Measurements from ENCODE around the gene ALDOC.
A peak's percentile ranks its signal among the peaks of the same experiment; 100 is the strongest.

Gene ALDOC

DNA sequence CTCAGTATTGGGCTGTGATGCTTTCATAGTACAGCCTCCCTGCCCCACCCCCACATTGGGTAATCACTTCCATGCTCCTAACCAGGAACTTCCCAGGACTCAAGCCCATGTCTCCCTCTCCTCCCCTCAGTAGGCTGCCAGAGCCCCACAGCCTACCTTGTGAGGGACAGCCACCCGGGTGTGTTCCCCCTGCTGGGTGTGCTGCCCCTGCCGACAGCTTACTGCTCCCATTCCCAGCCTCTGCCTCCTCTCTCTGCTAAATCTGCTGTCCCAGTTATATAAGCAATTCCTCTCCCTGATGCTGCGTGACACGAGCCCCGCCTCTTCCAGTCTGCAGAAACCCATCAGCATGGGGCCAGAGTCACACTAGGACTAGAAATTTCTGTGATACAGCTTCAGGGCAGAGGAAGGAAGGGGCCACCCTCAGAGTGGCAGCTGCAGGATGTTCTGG lies 37.3 kb upstream of the ALDOC start, which contains the start of gene RSKR:
TSS of gene RSKR (minus strand) at position 255 of the 451 bp plus-strand sequence. CDS start at position 231, 24 bp downstream.
- Histone ChIP-seq H3K27ac (ENCODE audit: low read length, poor library complexity, severe bottlenecking) (no peak within 1 kb of the TSS), H3K9me3 (ENCODE audit: control insufficient read depth, low read length) (no peaks in the 10 kb centered on the region), H3K4ac (ENCODE audit: low read depth in 1 of 2, low read length in 2 of 2) (no peak within 1 kb of the TSS), H3K4me1 (ENCODE audit: control insufficient read depth, insufficient read depth, low read depth, low read length) (no peaks in the 10 kb centered on the region), H3K4me2 (ENCODE audit: low read length, poor library complexity, severe bottlenecking) (no peak within 1 kb of the TSS), H3K27me3 (ENCODE audit: control insufficient read depth in 1 of 2, insufficient read depth in 1 of 2, low read length in 2 of 2) (no peaks in the 10 kb centered on the region), H3K18ac (ENCODE audit: low read depth in 1 of 2, low read length in 2 of 2) (no peak within 1 kb of the TSS), H3K4me3 (ENCODE audit: insufficient read depth in 1 of 2, low read depth in 1 of 2, low read length in 2 of 2) (no peak within 1 kb of the TSS), H3K14ac (ENCODE audit: low read length in 2 of 2) (no peak within 1 kb of the TSS), H3K79me1 (replicated peaks; ENCODE audit: low read length, poor library complexity, severe bottlenecking) (peaks cover 5% of the 10 kb centered on the region), H3K23ac (ENCODE audit: low read length in 2 of 2) (no peak within 1 kb of the TSS), H2AFZ (ENCODE audit: low read depth, low read length) (no peak within 1 kb of the TSS), H3K9ac (ENCODE audit: low read length) (no peak within 1 kb of the TSS), H4K91ac (ENCODE audit: low read length) (no peak within 1 kb of the TSS), H4K8ac (ENCODE audit: low read length) (no peak within 1 kb of the TSS), H2BK12ac (ENCODE audit: low read length in 2 of 2) (no peak within 1 kb of the TSS), H3K36me3 (ENCODE audit: control insufficient read depth in 1 of 2, insufficient read depth in 2 of 2, low read depth in 1 of 2, low read length in 2 of 2) (peaks cover 63 to 93% of the 10 kb centered on the region in 2 experiments), H2AK5ac (ENCODE audit: low read length, severe bottlenecking) (no peak within 1 kb of the TSS), H2BK120ac (ENCODE audit: low read depth, low read length) (no peak within 1 kb of the TSS), H2BK15ac (ENCODE audit: low read depth, poor library complexity, severe bottlenecking) (no peak within 1 kb of the TSS), H2BK5ac (ENCODE audit: low read depth, low read length, poor library complexity, severe bottlenecking) (no peak within 1 kb of the TSS)
- DNase-seq: no peak
- WGBS: 84% methylated on average over 5 of the region's 5 CpGs

- Histone ChIP-seq H2BK5ac (ENCODE audit: low read depth, low read length, poor library complexity, severe bottlenecking) (no peak overlapping the region), H3K27me3 (ENCODE audit: control insufficient read depth in 1 of 2, insufficient read depth in 1 of 2, low read length in 2 of 2) (no peaks in the 10 kb centered on the region), H2AK5ac (ENCODE audit: low read length, severe bottlenecking) (no peak overlapping the region), H4K8ac (ENCODE audit: low read length) (no peak overlapping the region), H2AFZ (ENCODE audit: low read depth, low read length) (no peak overlapping the region), H2BK120ac (ENCODE audit: low read depth, low read length) (no peak overlapping the region), H3K18ac (ENCODE audit: low read depth in 1 of 2, low read length in 2 of 2) (no peak overlapping the region), H3K4me1 (ENCODE audit: control insufficient read depth, insufficient read depth, low read depth, low read length) (no peaks in the 10 kb centered on the region), H3K27ac (ENCODE audit: low read length, poor library complexity, severe bottlenecking) (no peak overlapping the region), H3K4me2 (ENCODE audit: low read length, poor library complexity, severe bottlenecking) (no peak overlapping the region), H2BK15ac (ENCODE audit: low read depth, poor library complexity, severe bottlenecking) (no peak overlapping the region), H3K9ac (ENCODE audit: low read length) (no peak overlapping the region), H3K4ac (ENCODE audit: low read depth in 1 of 2, low read length in 2 of 2) (no peak overlapping the region), H2BK12ac (ENCODE audit: low read length in 2 of 2) (no peak overlapping the region), H4K91ac (ENCODE audit: low read length) (no peak overlapping the region), H3K9me3 (ENCODE audit: control insufficient read depth, low read length) (no peaks in the 10 kb centered on the region), H3K79me1 (replicated peaks; ENCODE audit: low read length, poor library complexity, severe bottlenecking) (peaks cover 2% of the 10 kb centered on the region), H3K4me3 (ENCODE audit: insufficient read depth in 1 of 2, low read depth in 1 of 2, low read length in 2 of 2) (no peak overlapping the region), H3K14ac (ENCODE audit: low read length in 2 of 2) (no peak overlapping the region), H3K23ac (ENCODE audit: low read length in 2 of 2) (no peak overlapping the region), H3K36me3 (ENCODE audit: control insufficient read depth in 1 of 2, insufficient read depth in 2 of 2, low read depth in 1 of 2, low read length in 2 of 2) (peaks cover 58 to 86% of the 10 kb centered on the region in 2 experiments)
- WGBS: 94% methylated on average over 5 of the region's 6 CpGs
- peak; percentile 47 for DNase-seq
These were observed 36.5 kb upstream of the ALDOC start for GRCh38 chr17:28612936-28613872.

- Histone ChIP-seq H2BK5ac (ENCODE audit: low read depth, low read length, poor library complexity, severe bottlenecking) (no peak overlapping the region), H4K8ac (ENCODE audit: low read length) (no peak overlapping the region), H3K4ac (ENCODE audit: low read depth in 1 of 2, low read length in 2 of 2) (no peak overlapping the region), H3K23ac (ENCODE audit: low read length in 2 of 2) (no peak overlapping the region), H3K4me1 (ENCODE audit: control insufficient read depth, insufficient read depth, low read depth, low read length) (no peaks in the 10 kb centered on the region), H3K14ac (ENCODE audit: low read length in 2 of 2) (no peak overlapping the region), H2AFZ (ENCODE audit: low read depth, low read length) (no peak overlapping the region), H3K18ac (ENCODE audit: low read depth in 1 of 2, low read length in 2 of 2) (no peak overlapping the region), H2BK120ac (ENCODE audit: low read depth, low read length) (no peak overlapping the region), H2BK15ac (ENCODE audit: low read depth, poor library complexity, severe bottlenecking) (no peak overlapping the region), H4K91ac (ENCODE audit: low read length) (no peak overlapping the region), H2AK5ac (ENCODE audit: low read length, severe bottlenecking) (no peak overlapping the region), H2BK12ac (ENCODE audit: low read length in 2 of 2) (no peak overlapping the region), H3K9ac (ENCODE audit: low read length) (no peak overlapping the region), H3K9me3 (ENCODE audit: control insufficient read depth, low read length) (no peaks in the 10 kb centered on the region), H3K4me3 (ENCODE audit: insufficient read depth in 1 of 2, low read depth in 1 of 2, low read length in 2 of 2) (no peak overlapping the region), H3K36me3 (ENCODE audit: control insufficient read depth in 1 of 2, insufficient read depth in 2 of 2, low read depth in 1 of 2, low read length in 2 of 2) (peaks cover 52 to 79% of the 10 kb centered on the region in 2 experiments), H3K27ac (ENCODE audit: low read length, poor library complexity, severe bottlenecking) (no peak overlapping the region), H3K4me2 (ENCODE audit: low read length, poor library complexity, severe bottlenecking) (no peak overlapping the region), H3K27me3 (ENCODE audit: control insufficient read depth in 1 of 2, insufficient read depth in 1 of 2, low read length in 2 of 2) (no peaks in the 10 kb centered on the region), H3K79me1 (replicated peaks; ENCODE audit: low read length, poor library complexity, severe bottlenecking) (peaks cover 2% of the 10 kb centered on the region)
- no peak for DNase-seq
- WGBS: 92% methylated on average over 2 of the region's 2 CpGs
These were observed 35.8 kb upstream of the ALDOC start for GRCh38 chr17:28612531-28612930.

DNA sequence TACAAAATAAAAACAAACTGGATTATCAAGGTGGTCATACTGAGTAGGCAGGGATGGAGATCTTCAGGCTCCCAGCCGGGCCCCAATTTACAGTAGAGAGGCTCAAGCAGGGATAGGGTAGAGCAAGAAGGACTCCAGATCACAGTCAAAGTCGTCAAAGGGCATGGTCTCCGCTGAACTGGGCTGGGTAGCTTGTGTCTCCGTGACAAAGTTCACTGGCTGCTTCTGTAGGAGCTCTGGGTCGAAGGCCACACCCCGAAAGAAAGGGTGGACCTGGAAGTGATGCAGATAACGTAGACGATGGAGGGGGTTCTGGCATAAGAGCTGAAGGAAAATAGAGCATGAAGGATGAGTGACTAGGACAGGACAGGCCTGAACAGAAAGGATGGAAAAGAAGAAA lies 33.7 kb upstream of the ALDOC start:
- Histone ChIP-seq H2BK12ac (ENCODE audit: low read length in 2 of 2) (no peak overlapping the region), H2BK15ac (ENCODE audit: low read depth, poor library complexity, severe bottlenecking) (no peak overlapping the region), H3K4me2 (ENCODE audit: low read length, poor library complexity, severe bottlenecking) (no peak overlapping the region), H3K14ac (ENCODE audit: low read length in 2 of 2) (no peak overlapping the region), H3K9ac (ENCODE audit: low read length) (no peak overlapping the region), H3K23ac (ENCODE audit: low read length in 2 of 2) (no peak overlapping the region), H2AFZ (ENCODE audit: low read depth, low read length) (no peak overlapping the region), H3K27me3 (ENCODE audit: control insufficient read depth in 1 of 2, insufficient read depth in 1 of 2, low read length in 2 of 2) (no peaks in the 10 kb centered on the region), H4K91ac (ENCODE audit: low read length) (no peak overlapping the region), H3K4me3 (ENCODE audit: insufficient read depth in 1 of 2, low read depth in 1 of 2, low read length in 2 of 2) (no peak overlapping the region), H4K8ac (ENCODE audit: low read length) (no peak overlapping the region), H3K79me1 (replicated peaks; ENCODE audit: low read length, poor library complexity, severe bottlenecking) (no peaks in the 10 kb centered on the region), H2BK5ac (ENCODE audit: low read depth, low read length, poor library complexity, severe bottlenecking) (no peak overlapping the region), H3K9me3 (ENCODE audit: control insufficient read depth, low read length) (no peaks in the 10 kb centered on the region), H3K4me1 (ENCODE audit: control insufficient read depth, insufficient read depth, low read depth, low read length) (no peaks in the 10 kb centered on the region), H3K36me3 (ENCODE audit: control insufficient read depth in 1 of 2, insufficient read depth in 2 of 2, low read depth in 1 of 2, low read length in 2 of 2) (peaks cover 36 to 58% of the 10 kb centered on the region in 2 experiments), H3K27ac (ENCODE audit: low read length, poor library complexity, severe bottlenecking) (no peak overlapping the region), H3K18ac (ENCODE audit: low read depth in 1 of 2, low read length in 2 of 2) (no peak overlapping the region), H2AK5ac (ENCODE audit: low read length, severe bottlenecking) (no peak overlapping the region), H2BK120ac (ENCODE audit: low read depth, low read length) (no peak overlapping the region), H3K4ac (ENCODE audit: low read depth in 1 of 2, low read length in 2 of 2) (no peak overlapping the region)
- DNase-seq: no peak
- WGBS: 94% methylated on average over 8 of the region's 8 CpGs
